SK-N-SH treated with all-trans-retinoic acid at 6 μM for 48 hours (cell line): ENCODE data around the gene SLC12A6.

Source experiments
- ATAC-seq: fragments of 200-7000 bp; cut with Tn5 transposase; 3 replicates; pipeline ENCODE4 v1.9.1; 2020; ENCODE audit warnings: mild to moderate bottlenecking, moderate library complexity
- ARNTL ChIP-seq: fragments of 450-650 bp; formaldehyde crosslinking; IDR thresholded peaks from 2 replicates; pipeline ENCODE4 v1.5.0; 2020; ENCODE audit warnings: low read depth, mild to moderate bottlenecking, moderate library complexity, borderline replicate concordance
- BACH2 ChIP-seq: fragments of 250-450 bp; sonication (Bioruptor Pico); IDR thresholded peaks from 2 replicates; pipeline ENCODE4 v1.9.0; 2021; ENCODE audit warnings: mild to moderate bottlenecking, borderline replicate concordance
- CREB5 ChIP-seq: fragments of 250-450 bp; sonication (Bioruptor Pico); IDR thresholded peaks from 2 replicates; pipeline ENCODE4 v1.5.1; 2020; ENCODE audit warnings: low read depth, mild to moderate bottlenecking, moderate library complexity
- CSDC2 ChIP-seq: fragments of 250-450 bp; sonication (Bioruptor Pico); IDR thresholded peaks from 2 replicates; pipeline ENCODE4 v1.5.0; 2020; ENCODE audit warnings: mild to moderate bottlenecking, moderate library complexity
- ESRRG ChIP-seq: fragments of 250-450 bp; sonication (Bioruptor Pico); IDR thresholded peaks from 2 replicates; pipeline ENCODE4 v1.6.1; 2021; ENCODE audit warnings: mild to moderate bottlenecking
- GLIS3 ChIP-seq: fragments of 250-450 bp; sonication (Bioruptor Pico); IDR thresholded peaks from 2 replicates; pipeline ENCODE4 v1.5.0; 2020; ENCODE audit warnings: mild to moderate bottlenecking, moderate library complexity
- ISL1 ChIP-seq: fragments of 250-450 bp; sonication (Bioruptor Pico); IDR thresholded peaks from 2 replicates; pipeline ENCODE4 v2.1.2; 2022; ENCODE audit warnings: mild to moderate bottlenecking, moderate library complexity
- OSR1 ChIP-seq: fragments of 250-450 bp; sonication (Bioruptor Pico); IDR thresholded peaks from 2 replicates; pipeline ENCODE4 v1.8.0; 2022; ENCODE audit warnings: moderate library complexity, mild to moderate bottlenecking, inconsistent platforms
- PATZ1 ChIP-seq: fragments of 250-450 bp; sonication (Bioruptor Pico); IDR thresholded peaks from 2 replicates; pipeline ENCODE4 v1.8.0; 2020; ENCODE audit warnings: mild to moderate bottlenecking, moderate library complexity, borderline replicate concordance
- PPARA ChIP-seq: fragments of 250-450 bp; sonication (Bioruptor Pico); IDR thresholded peaks from 2 replicates; pipeline ENCODE4 v1.5.0; 2020; ENCODE audit warnings: mild to moderate bottlenecking, borderline replicate concordance
- RARB ChIP-seq: fragments of 250-450 bp; sonication (Bioruptor Pico); IDR thresholded peaks from 2 replicates; pipeline ENCODE4 v1.8.0; 2021; ENCODE audit warnings: mild to moderate bottlenecking, moderate library complexity
- SNAI2 ChIP-seq: fragments of 250-450 bp; sonication (Bioruptor Pico); IDR thresholded peaks from 2 replicates; pipeline ENCODE4 v1.5.0; 2020; ENCODE audit warnings: mild to moderate bottlenecking, moderate library complexity
- TCF4 ChIP-seq: fragments of 250-450 bp; sonication (Bioruptor Pico); IDR thresholded peaks from 2 replicates; pipeline ENCODE4 v1.8.0; 2021; ENCODE audit warnings: mild to moderate bottlenecking, moderate library complexity, borderline replicate concordance
- TOX ChIP-seq: fragments of 250-450 bp; sonication (Bioruptor Pico); IDR thresholded peaks from 2 replicates; pipeline ENCODE4 v1.8.0; 2021; ENCODE audit warnings: mild to moderate bottlenecking, moderate library complexity, borderline replicate concordance
- TSHZ2 ChIP-seq: fragments of 250-450 bp; sonication (Bioruptor Pico); IDR thresholded peaks from 2 replicates; pipeline ENCODE4 v1.5.0; 2020; ENCODE audit warnings: mild to moderate bottlenecking, moderate library complexity
- ZC3H10 ChIP-seq: fragments of 250-450 bp; sonication (Bioruptor Pico); IDR thresholded peaks from 2 replicates; pipeline ENCODE4 v1.5.1; 2021; ENCODE audit warnings: mild to moderate bottlenecking, moderate library complexity
- ZFP3 ChIP-seq: fragments of 250-450 bp; sonication (Bioruptor Pico); IDR thresholded peaks from 2 replicates; pipeline ENCODE4 v1.5.0; 2020; ENCODE audit warnings: mild to moderate bottlenecking, moderate library complexity
- ZFP30 ChIP-seq: fragments of 450-650 bp; formaldehyde crosslinking; IDR thresholded peaks from 2 replicates; pipeline ENCODE4 v1.5.0; 2022; ENCODE audit warnings: mild to moderate bottlenecking, moderate library complexity
- ZNF565 ChIP-seq: fragments of 450-650 bp; formaldehyde crosslinking; conservative IDR thresholded peaks from 2 replicates; pipeline ENCODE4 v1.5.0; 2020; ENCODE audit warnings: low read depth, mild to moderate bottlenecking, moderate library complexity
- ZNF70 ChIP-seq: fragments of 450-650 bp; formaldehyde crosslinking; IDR thresholded peaks from 2 replicates; pipeline ENCODE4 v1.5.0; 2020; ENCODE audit warnings: mild to moderate bottlenecking, moderate library complexity
- ZNF8 ChIP-seq: fragments of 450-650 bp; formaldehyde crosslinking; IDR thresholded peaks from 2 replicates; pipeline ENCODE4 v1.5.0; 2020; ENCODE audit warnings: mild to moderate bottlenecking, moderate library complexity
- TF ChIP-seq, protein P1 (sequence below): fragments of 250-450 bp; sonication (Bioruptor Pico); IDR thresholded peaks from 2 replicates; pipeline ENCODE4 v1.5.1; 2021; ENCODE audit warnings: mild to moderate bottlenecking, moderate library complexity

The SLC12A6 gene

GRCh38 chr15:34271493-34271892 lies 66.1 kb downstream of the SLC12A6 start:
- no peak for ATAC-seq
- no peak for TF ChIP-seq PPARA (CRISPR knock-in tag)
- TF ChIP-seq GLIS3: no peak
- no peak for TF ChIP-seq TOX (CRISPR knock-in tag)
- no peak for TF ChIP-seq ZFP3 (CRISPR knock-in tag)
- no peak for TF ChIP-seq ZNF565
- TF ChIP-seq ZC3H10 (CRISPR knock-in tag): no peak
- TF ChIP-seq, protein P1, sequence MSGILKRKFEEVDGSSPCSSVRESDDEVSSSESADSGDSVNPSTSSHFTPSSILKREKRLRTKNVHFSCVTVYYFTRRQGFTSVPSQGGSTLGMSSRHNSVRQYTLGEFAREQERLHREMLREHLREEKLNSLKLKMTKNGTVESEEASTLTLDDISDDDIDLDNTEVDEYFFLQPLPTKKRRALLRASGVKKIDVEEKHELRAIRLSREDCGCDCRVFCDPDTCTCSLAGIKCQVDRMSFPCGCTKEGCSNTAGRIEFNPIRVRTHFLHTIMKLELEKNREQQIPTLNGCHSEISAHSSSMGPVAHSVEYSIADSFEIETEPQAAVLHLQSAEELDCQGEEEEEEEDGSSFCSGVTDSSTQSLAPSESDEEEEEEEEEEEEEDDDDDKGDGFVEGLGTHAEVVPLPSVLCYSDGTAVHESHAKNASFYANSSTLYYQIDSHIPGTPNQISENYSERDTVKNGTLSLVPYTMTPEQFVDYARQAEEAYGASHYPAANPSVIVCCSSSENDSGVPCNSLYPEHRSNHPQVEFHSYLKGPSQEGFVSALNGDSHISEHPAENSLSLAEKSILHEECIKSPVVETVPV (CRISPR knock-in tag): no peak
- no peak for TF ChIP-seq CSDC2
- no peak for TF ChIP-seq OSR1 (CRISPR knock-in tag)
- no peak for TF ChIP-seq CREB5 (CRISPR knock-in tag)
- TF ChIP-seq ARNTL (CRISPR knock-in tag): no peak
- no peak for TF ChIP-seq SNAI2 (CRISPR knock-in tag)
- TF ChIP-seq RARB (CRISPR knock-in tag): no peak
- TF ChIP-seq BACH2: no peak
- no peak for TF ChIP-seq ISL1 (CRISPR knock-in tag)
- TF ChIP-seq TSHZ2 (CRISPR knock-in tag): no peak
- TF ChIP-seq ZFP30 (CRISPR knock-in tag): no peak
- no peak for TF ChIP-seq TCF4 (CRISPR knock-in tag)

DNA sequence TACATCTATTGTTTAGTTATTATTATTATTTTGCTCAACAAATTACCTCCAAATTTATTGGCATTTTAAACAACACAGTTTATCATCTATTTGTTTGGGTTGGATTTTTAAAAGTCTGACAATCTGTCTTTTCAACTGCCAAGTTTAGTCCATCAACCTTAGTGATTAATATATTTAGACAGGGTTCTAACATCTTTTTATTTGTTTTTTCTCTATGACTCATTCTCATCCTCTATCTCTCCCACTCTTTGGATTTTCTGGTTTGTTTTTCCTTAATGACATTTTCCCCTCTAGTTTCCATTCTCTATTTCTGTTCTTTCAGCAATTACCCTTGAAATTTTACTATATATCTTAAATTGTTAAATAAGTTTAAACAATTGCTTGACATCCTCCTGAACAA lies 70.8 kb downstream of the SLC12A6 start:
- TF ChIP-seq ISL1 (CRISPR knock-in tag): no peak
- TF ChIP-seq PATZ1 (CRISPR knock-in tag): no peak
- no peak for TF ChIP-seq ZFP3 (CRISPR knock-in tag)
- no peak for TF ChIP-seq ZFP30 (CRISPR knock-in tag)
- no peak for TF ChIP-seq RARB (CRISPR knock-in tag)
- no peak for TF ChIP-seq TOX (CRISPR knock-in tag)
- no peak for TF ChIP-seq TSHZ2 (CRISPR knock-in tag)
- no peak for TF ChIP-seq CREB5 (CRISPR knock-in tag)
- TF ChIP-seq CSDC2: no peak
- TF ChIP-seq ZC3H10 (CRISPR knock-in tag): no peak
- TF ChIP-seq PPARA (CRISPR knock-in tag): no peak
- no peak for TF ChIP-seq ZNF8 (CRISPR knock-in tag)
- TF ChIP-seq GLIS3: no peak
- TF ChIP-seq ESRRG: no peak
- TF ChIP-seq TCF4 (CRISPR knock-in tag): no peak
- TF ChIP-seq ZNF70 (CRISPR knock-in tag): no peak
- no peak for TF ChIP-seq OSR1 (CRISPR knock-in tag)
- no peak for TF ChIP-seq ARNTL (CRISPR knock-in tag)
- no peak for TF ChIP-seq SNAI2 (CRISPR knock-in tag)
- TF ChIP-seq, protein P1 (CRISPR knock-in tag): no peak
- no peak for ATAC-seq
